GM21717 (cell line): Measurements from ENCODE around the gene SPART.
"Not testable (repeated sequence)": the region's sequence is repeated elsewhere in the genome, so short reads cannot be mapped to it uniquely, and the experiment has no call there.

Experiments used
- ATAC-seq: cut with Tn5 transposase; IDR thresholded peaks from one replicate; pipeline ENCODE4 v1.9.1; 2021; ENCODE audit warnings: mild to moderate bottlenecking, moderate library complexity; ENCODE audit not compliant: unreplicated experiment

SPART gene

GRCh38 chr13:36323408-36323807 lies 22.8 kb downstream of the SPART start:
- no peak for ATAC-seq

GRCh38 chr13:36319793-36320192 lies 26.4 kb downstream of the SPART start:
- ATAC-seq, result not testable (repeated sequence)

- no peak for ATAC-seq
Observed at GRCh38 chr13:36313047-36313969, 32.9 kb downstream of the SPART start.

GRCh38 chr13:36310417-36311108 lies 35.6 kb downstream of the SPART start:
- no peak for ATAC-seq

- no peak for ATAC-seq
Observed at GRCh38 chr13:36302289-36302688, 43.9 kb downstream of the SPART start.

- ATAC-seq, result not testable (repeated sequence)
Observed at GRCh38 chr13:36299469-36299868, 46.7 kb downstream of the SPART start.

GRCh38 chr13:36298535-36299068 lies 47.6 kb downstream of the SPART start:
- no peak for ATAC-seq

- no peak for ATAC-seq
Observed at GRCh38 chr13:36297366-36298338, 48.5 kb downstream of the SPART start, which contains the start of gene CCDC169. Gene CCDC169, minus strand, starts transcription at chr13:36297814. Its CDS starts 95 bp downstream, at chr13:36297719.

GRCh38 chr13:36294096-36294495 lies 52.1 kb downstream of the SPART start:
- ATAC-seq, result no peak

GRCh38 chr13:36293497-36293896 lies 52.7 kb downstream of the SPART start:
- ATAC-seq, result no peak

GRCh38 chr13:36288794-36289391 lies 57.3 kb downstream of the SPART start:
- no peak for ATAC-seq

GRCh38 chr13:36286006-36286405 lies 60.2 kb downstream of the SPART start:
- ATAC-seq, result no peak

- ATAC-seq, result no peak
Observed at GRCh38 chr13:36282821-36283432, 63.3 kb downstream of the SPART start.

- ATAC-seq, result no peak
Observed at GRCh38 chr13:36275190-36276002, 70.8 kb downstream of the SPART start.

GRCh38 chr13:36273431-36273830 lies 72.8 kb downstream of the SPART start:
- no peak for ATAC-seq

- ATAC-seq, result no peak
Observed at GRCh38 chr13:36261976-36262375, 84.2 kb downstream of the SPART start.

GRCh38 chr13:36261011-36261410 lies 85.2 kb downstream of the SPART start:
- no peak for ATAC-seq

GRCh38 chr13:36259361-36260137 lies 86.6 kb downstream of the SPART start:
- ATAC-seq, result no peak
